ENCODE results near the gene PPIP5K1.

DNA sequence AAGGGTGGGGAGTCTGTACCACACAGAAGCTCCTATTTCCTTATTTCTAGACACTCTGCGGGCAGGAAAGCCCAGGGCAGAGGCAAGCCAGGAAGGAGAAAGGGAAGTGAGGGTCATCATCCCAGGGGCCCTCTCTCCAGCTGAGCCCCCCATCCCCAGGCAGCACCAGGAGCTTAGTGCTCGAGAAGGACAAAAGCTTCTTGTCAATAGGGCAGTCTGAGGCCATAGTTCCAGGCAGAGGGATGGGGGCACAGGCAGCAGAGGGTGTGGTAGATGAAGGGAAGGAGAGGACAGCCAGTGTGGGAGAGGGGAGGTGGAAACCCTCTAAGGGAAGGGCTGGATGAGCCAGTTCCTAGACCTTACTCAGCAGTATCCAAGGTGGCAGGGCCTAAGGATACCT, 69.9 kb downstream of the PPIP5K1 start:
- TF ChIP-seq, protein P1, sequence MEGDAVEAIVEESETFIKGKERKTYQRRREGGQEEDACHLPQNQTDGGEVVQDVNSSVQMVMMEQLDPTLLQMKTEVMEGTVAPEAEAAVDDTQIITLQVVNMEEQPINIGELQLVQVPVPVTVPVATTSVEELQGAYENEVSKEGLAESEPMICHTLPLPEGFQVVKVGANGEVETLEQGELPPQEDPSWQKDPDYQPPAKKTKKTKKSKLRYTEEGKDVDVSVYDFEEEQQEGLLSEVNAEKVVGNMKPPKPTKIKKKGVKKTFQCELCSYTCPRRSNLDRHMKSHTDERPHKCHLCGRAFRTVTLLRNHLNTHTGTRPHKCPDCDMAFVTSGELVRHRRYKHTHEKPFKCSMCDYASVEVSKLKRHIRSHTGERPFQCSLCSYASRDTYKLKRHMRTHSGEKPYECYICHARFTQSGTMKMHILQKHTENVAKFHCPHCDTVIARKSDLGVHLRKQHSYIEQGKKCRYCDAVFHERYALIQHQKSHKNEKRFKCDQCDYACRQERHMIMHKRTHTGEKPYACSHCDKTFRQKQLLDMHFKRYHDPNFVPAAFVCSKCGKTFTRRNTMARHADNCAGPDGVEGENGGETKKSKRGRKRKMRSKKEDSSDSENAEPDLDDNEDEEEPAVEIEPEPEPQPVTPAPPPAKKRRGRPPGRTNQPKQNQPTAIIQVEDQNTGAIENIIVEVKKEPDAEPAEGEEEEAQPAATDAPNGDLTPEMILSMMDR (conservative IDR thresholded peaks at IDR 0.05): no peak
- no peak for TF ChIP-seq ZFX (IDR thresholded peaks at IDR 0.05)
